Measurements from ENCODE around the gene ATXN10. TPM values are rescaled to one million over a fixed set of nuclear protein-coding genes. Genes with fewer than 3 reads are reported as not detected.
"Not testable (repeated sequence)": the region's sequence is repeated elsewhere in the genome, so short reads cannot be mapped to it uniquely, and the experiment has no call there.

The ATXN10 gene
- total RNA-seq, 1 experiment from 2014 or later = 210 TPM

GRCh38 chr22:45670363-45670762, 1.3 kb upstream of the ATXN10 start:
- H2AFZ ChIP-seq (ENCODE audit: low read length); DNase-seq; H3K4me2 ChIP-seq (ENCODE audit: low read depth, low read length, poor library complexity, severe bottlenecking); H3K9ac ChIP-seq (ENCODE audit: low read length); H3K9me3 ChIP-seq (ENCODE audit: low read length); H3K4me3 ChIP-seq (ENCODE audit: low read length); H3K27me3 ChIP-seq (ENCODE audit: low read length); H4K20me1 ChIP-seq (ENCODE audit: insufficient read depth, low read depth, low read length); H3K9me2 ChIP-seq (replicated peaks; ENCODE audit: insufficient read depth, low read length); H3K36me3 ChIP-seq (ENCODE audit: insufficient read depth, low read length); H3K27ac ChIP-seq (ENCODE audit: low read length): not testable (repeated sequence)
- Histone ChIP-seq H3K4me1 (ENCODE audit: low read length) (peaks cover 28% of the 10 kb centered on the region), H3K79me2 (ENCODE audit: low read length) (peaks cover 40% of the 10 kb centered on the region)

DNA sequence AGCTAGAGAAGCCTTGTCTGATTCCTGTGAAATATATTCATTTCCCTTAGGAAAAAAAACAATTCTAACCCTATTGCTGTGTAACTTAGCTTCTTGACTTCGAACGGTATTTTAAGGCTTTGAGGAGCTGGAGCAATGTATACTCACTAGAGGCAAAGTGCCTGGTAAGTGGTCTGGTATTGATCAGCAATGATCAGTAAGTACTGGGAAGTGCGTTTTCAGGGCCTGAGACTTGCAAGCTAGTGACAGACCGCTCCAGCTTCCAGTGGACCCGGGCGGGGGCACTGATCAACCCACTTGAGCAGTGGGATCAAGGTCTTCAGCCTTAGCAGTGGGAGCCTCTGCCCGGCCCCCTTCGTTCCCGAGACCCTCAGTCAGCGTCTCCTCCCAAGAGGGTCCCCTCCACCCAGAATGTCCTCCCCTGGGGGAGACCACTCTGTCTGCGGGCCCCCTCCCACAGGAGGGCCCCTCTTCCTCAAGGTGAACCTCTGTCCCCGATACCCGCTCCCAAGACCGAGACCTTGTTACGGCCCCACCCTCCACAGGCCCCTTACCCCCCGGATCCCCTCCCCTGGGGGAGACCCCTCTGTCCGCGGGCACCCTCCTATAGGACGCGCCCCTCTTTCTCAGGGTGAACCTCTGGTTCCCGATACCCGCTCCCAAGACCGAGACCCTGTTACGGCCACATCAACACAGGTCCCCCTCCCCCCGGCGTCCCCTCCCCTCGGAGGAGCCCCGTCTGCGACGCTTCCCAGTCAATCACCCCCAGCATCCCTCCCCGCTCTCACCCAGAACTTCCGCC, 452 bp upstream of the ATXN10 start:
- no peaks in the 10 kb centered on the region for H3K9me2 ChIP-seq (replicated peaks; ENCODE audit: insufficient read depth, low read length)
- H4K20me1 ChIP-seq (ENCODE audit: insufficient read depth, low read depth, low read length) = no peaks in the 10 kb centered on the region
- H3K4me1 ChIP-seq (ENCODE audit: low read length) = peaks cover 28% of the 10 kb centered on the region
- H2AFZ ChIP-seq (ENCODE audit: low read length) = peak overlapping the region; percentile 81; the same call in 1 of the 2 replicates
- H3K36me3 ChIP-seq (ENCODE audit: insufficient read depth, low read length) = peaks cover 9% of the 10 kb centered on the region; the same call in 1 of the 2 replicates
- peaks cover 48% of the 10 kb centered on the region for H3K79me2 ChIP-seq (ENCODE audit: low read length)
- H3K27ac ChIP-seq (ENCODE audit: low read length) = peak overlapping the region; percentile 74
- H3K9ac ChIP-seq (ENCODE audit: low read length) = peak overlapping the region; percentile 97
- H3K9me3 ChIP-seq (ENCODE audit: low read length) = no peaks in the 10 kb centered on the region
- H3K4me2 ChIP-seq (ENCODE audit: low read depth, low read length, poor library complexity, severe bottlenecking) = peak overlapping the region; percentile 91
- no peaks in the 10 kb centered on the region for H3K27me3 ChIP-seq (ENCODE audit: low read length)
- DNase-seq = no peak
- peak overlapping the region; percentile 90 for H3K4me3 ChIP-seq (ENCODE audit: low read length)

GRCh38 chr22:45672564-45673481, 1.2 kb downstream of the ATXN10 start:
- Histone ChIP-seq H3K9ac (ENCODE audit: low read length) (peak overlapping the region; percentile 97), H3K27ac (ENCODE audit: low read length) (peak overlapping the region; percentile 74), H4K20me1 (ENCODE audit: insufficient read depth, low read depth, low read length) (no peaks in the 10 kb centered on the region), H3K27me3 (ENCODE audit: low read length) (no peaks in the 10 kb centered on the region), H3K9me2 (replicated peaks; ENCODE audit: insufficient read depth, low read length) (no peaks in the 10 kb centered on the region), H3K79me2 (ENCODE audit: low read length) (peaks cover 65% of the 10 kb centered on the region), H2AFZ (ENCODE audit: low read length) (no peak overlapping the region; the same call in 1 of the 2 replicates), H3K36me3 (ENCODE audit: insufficient read depth, low read length) (peaks cover 9% of the 10 kb centered on the region; the same call in 1 of the 2 replicates), H3K4me1 (ENCODE audit: low read length) (peaks cover 37% of the 10 kb centered on the region), H3K4me2 (ENCODE audit: low read depth, low read length, poor library complexity, severe bottlenecking) (peak overlapping the region; percentile 91), H3K9me3 (ENCODE audit: low read length) (no peaks in the 10 kb centered on the region), H3K4me3 (ENCODE audit: low read length) (peak overlapping the region; percentile 90)
- peak; percentile 65 for DNase-seq

GRCh38 chr22:45673482-45674175, 2.0 kb downstream of the ATXN10 start:
- Histone ChIP-seq H3K27ac (ENCODE audit: low read length) (peak overlapping the region; percentile 74), H3K4me2 (ENCODE audit: low read depth, low read length, poor library complexity, severe bottlenecking) (peak overlapping the region; percentile 91), H3K27me3 (ENCODE audit: low read length) (no peaks in the 10 kb centered on the region), H3K36me3 (ENCODE audit: insufficient read depth, low read length) (peaks cover 9% of the 10 kb centered on the region; the same call in 1 of the 2 replicates), H3K4me1 (ENCODE audit: low read length) (peaks cover 43% of the 10 kb centered on the region), H3K9me3 (ENCODE audit: low read length) (no peaks in the 10 kb centered on the region), H3K79me2 (ENCODE audit: low read length) (peaks cover 73% of the 10 kb centered on the region), H3K9me2 (replicated peaks; ENCODE audit: insufficient read depth, low read length) (no peaks in the 10 kb centered on the region), H4K20me1 (ENCODE audit: insufficient read depth, low read depth, low read length) (0 out of 2 replicates have a peak, but pooled peaks cover 4% of the 10 kb centered on the region), H3K9ac (ENCODE audit: low read length) (peak overlapping the region; percentile 97), H3K4me3 (ENCODE audit: low read length) (peak overlapping the region; percentile 90), H2AFZ (ENCODE audit: low read length) (no peak overlapping the region)
- peak; percentile 53 for DNase-seq

DNA sequence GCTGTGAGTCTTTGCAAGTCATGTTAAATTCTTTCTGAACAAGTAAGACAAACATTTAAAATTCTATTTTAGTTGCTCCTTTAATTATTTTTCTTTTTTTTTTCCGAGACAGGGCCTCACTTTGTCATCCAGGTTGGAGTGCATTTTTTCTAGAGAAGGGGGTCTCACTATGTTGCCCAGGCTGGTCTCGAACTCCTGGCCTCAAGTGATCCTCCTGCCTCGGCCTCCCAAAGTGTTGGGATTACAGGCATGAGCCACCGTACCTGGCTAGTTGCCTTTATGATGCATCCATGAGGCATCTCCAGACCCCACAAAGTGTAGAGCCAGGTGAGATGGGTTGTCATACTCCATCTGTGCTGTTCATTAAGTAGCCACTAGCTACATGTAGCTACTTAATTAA, 4.4 kb downstream of the ATXN10 start:
- Histone ChIP-seq H3K4me1 (ENCODE audit: low read length) (peaks cover 46% of the 10 kb centered on the region), H3K27ac (ENCODE audit: low read length) (no peak overlapping the region), H3K79me2 (ENCODE audit: low read length) (peaks cover 96% of the 10 kb centered on the region), H4K20me1 (ENCODE audit: insufficient read depth, low read depth, low read length) (peaks cover 21% of the 10 kb centered on the region; the same call in 1 of the 2 replicates), H3K4me2 (ENCODE audit: low read depth, low read length, poor library complexity, severe bottlenecking) (no peak overlapping the region), H3K36me3 (ENCODE audit: insufficient read depth, low read length) (peaks cover 9% of the 10 kb centered on the region; the same call in 1 of the 2 replicates), H3K27me3 (ENCODE audit: low read length) (no peaks in the 10 kb centered on the region), H3K9me3 (ENCODE audit: low read length) (no peaks in the 10 kb centered on the region), H3K4me3 (ENCODE audit: low read length) (no peak overlapping the region), H3K9ac (ENCODE audit: low read length) (no peak overlapping the region), H3K9me2 (replicated peaks; ENCODE audit: insufficient read depth, low read length) (no peaks in the 10 kb centered on the region), H2AFZ (ENCODE audit: low read length) (no peak overlapping the region)
- no peak for DNase-seq

DNA sequence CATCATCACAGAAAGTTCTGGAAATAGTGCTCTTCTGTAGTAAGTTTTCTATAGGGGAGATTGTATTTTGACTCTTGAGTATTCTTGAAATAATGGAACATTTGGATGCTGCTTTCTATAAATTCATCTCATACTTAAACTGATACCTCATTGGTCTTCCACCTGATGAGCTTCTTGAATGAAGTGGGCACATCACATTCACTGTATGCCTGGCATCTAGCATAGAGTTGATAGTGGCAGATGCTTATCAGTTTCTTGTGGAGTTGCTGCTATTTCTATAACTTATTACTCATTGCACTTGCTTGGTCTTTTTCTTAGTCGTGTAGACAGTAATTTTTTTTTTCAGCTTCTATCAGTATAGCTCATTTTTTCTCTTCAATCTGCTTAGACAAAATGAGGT, 5.4 kb downstream of the ATXN10 start:
- Histone ChIP-seq H3K4me3 (ENCODE audit: low read length) (no peak overlapping the region), H3K9me2 (replicated peaks; ENCODE audit: insufficient read depth, low read length) (no peaks in the 10 kb centered on the region), H3K9me3 (ENCODE audit: low read length) (no peaks in the 10 kb centered on the region), H3K27me3 (ENCODE audit: low read length) (no peaks in the 10 kb centered on the region), H3K36me3 (ENCODE audit: insufficient read depth, low read length) (peaks cover 9% of the 10 kb centered on the region; the same call in 1 of the 2 replicates), H3K79me2 (ENCODE audit: low read length) (peaks cover 100% of the 10 kb centered on the region), H3K27ac (ENCODE audit: low read length) (no peak overlapping the region), H3K9ac (ENCODE audit: low read length) (no peak overlapping the region), H3K4me2 (ENCODE audit: low read depth, low read length, poor library complexity, severe bottlenecking) (no peak overlapping the region), H2AFZ (ENCODE audit: low read length) (no peak overlapping the region), H3K4me1 (ENCODE audit: low read length) (peaks cover 53% of the 10 kb centered on the region), H4K20me1 (ENCODE audit: insufficient read depth, low read depth, low read length) (peaks cover 25% of the 10 kb centered on the region; the same call in 1 of the 2 replicates)
- no peak for DNase-seq

DNA sequence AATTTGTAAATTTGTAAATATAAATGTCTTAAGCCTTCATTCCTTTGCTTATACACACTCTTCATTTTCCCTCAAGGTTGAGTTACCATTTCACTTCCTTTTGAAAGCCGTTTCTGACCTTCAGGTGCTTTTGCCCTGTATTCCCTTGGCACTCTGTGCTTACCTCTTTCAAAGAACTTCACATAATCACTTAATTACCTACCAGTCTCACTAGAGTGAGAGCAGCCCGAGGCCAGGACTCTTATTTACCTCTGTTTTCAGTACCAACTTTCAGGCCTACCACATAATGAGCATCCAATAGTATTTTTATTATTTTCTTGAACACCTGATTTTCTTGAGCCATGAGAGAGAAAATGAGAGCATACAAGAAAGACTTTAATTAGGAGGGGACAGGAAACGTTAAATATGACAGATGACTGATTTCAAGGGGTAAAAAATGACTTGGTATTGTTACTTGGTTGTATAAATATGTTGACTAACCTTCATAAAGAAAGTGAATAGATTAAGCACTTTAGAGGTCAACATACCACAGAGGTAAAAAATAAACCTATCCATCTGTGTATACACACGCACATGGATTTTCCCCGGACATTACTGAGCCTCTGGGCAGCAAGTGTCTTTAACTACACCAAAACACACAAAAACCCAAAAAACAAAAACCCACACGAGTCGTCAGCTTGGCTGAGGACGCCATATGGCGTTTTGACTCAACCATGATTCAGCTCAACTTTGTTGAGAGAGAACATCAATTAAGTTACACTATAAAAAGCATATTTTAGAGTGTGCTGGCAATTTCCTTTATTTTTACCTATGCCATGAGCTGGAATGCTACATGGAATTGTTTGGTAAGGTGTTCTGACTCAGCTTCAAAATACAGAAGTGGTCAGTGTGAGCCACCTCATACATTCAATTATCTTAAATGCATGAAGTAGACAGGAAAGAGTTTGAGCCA, 7.6 kb downstream of the ATXN10 start:
- H3K9me3 ChIP-seq (ENCODE audit: low read length) = no peaks in the 10 kb centered on the region
- no peak overlapping the region for H3K4me2 ChIP-seq (ENCODE audit: low read depth, low read length, poor library complexity, severe bottlenecking)
- peaks cover 9% of the 10 kb centered on the region; the same call in 1 of the 2 replicates for H3K36me3 ChIP-seq (ENCODE audit: insufficient read depth, low read length)
- H3K9me2 ChIP-seq (replicated peaks; ENCODE audit: insufficient read depth, low read length) = no peaks in the 10 kb centered on the region
- H3K79me2 ChIP-seq (ENCODE audit: low read length) = peaks cover 100% of the 10 kb centered on the region
- H3K27me3 ChIP-seq (ENCODE audit: low read length) = no peaks in the 10 kb centered on the region
- H2AFZ ChIP-seq (ENCODE audit: low read length) = no peak overlapping the region
- peaks cover 56% of the 10 kb centered on the region for H3K4me1 ChIP-seq (ENCODE audit: low read length)
- H4K20me1 ChIP-seq (ENCODE audit: insufficient read depth, low read depth, low read length) = peaks cover 28% of the 10 kb centered on the region; the same call in 1 of the 2 replicates
- no peak overlapping the region for H3K4me3 ChIP-seq (ENCODE audit: low read length)
- DNase-seq = no peak
- no peak overlapping the region for H3K9ac ChIP-seq (ENCODE audit: low read length)
- H3K27ac ChIP-seq (ENCODE audit: low read length) = no peak overlapping the region
